H1 (cell line): Measurements from ENCODE around the gene CIT. TPM values are rescaled to one million over a fixed set of nuclear protein-coding genes. Genes with fewer than 3 reads are reported as not detected.

Experiments used
- CTCF ChIA-PET: fragments of 300-600 bp; sonication (Branson Sonifier 250); formaldehyde crosslinking; loops from one replicate; lab custom pipeline; 2021; ENCODE audit not compliant: partially characterized antibody; lab: Charles Lee
- POLR2A ChIA-PET: fragments of 300-600 bp; sonication (Branson Sonifier 250); formaldehyde crosslinking; loops from one replicate; lab custom pipeline; 2021; ENCODE audit warnings: inconsistent platforms; ENCODE audit not compliant: partially characterized antibody; lab: Charles Lee
- DNase-seq, 2 experiments: peaks; one replicate each; pipeline versions ENCODE4 v3.0.0 to v3.0.0-alpha.2; 2010 to 2022; ENCODE audit warnings: low spot score in 2 of 2, low read depth in 1 of 2, mixed read lengths in 1 of 2
- FAIRE-seq: peaks from 2 replicates; lab custom pipeline; 2011; peaks lifted over from hg19 to GRCh38; lab: Jason Lieb, UNC
- H2AFZ ChIP-seq: 2 replicates; pipeline ENCODE4 v1.8.1; 2012; ENCODE audit warnings: low read length, inconsistent platforms
- H2AK5ac ChIP-seq: 2 replicates; pipeline ENCODE4 v1.6.1; 2013; ENCODE audit warnings: low read depth, low read length
- H2BK120ac ChIP-seq: replicated peaks from 2 replicates; pipeline ENCODE3; 2013; ENCODE audit warnings: low read depth, low read length, inconsistent platforms
- H2BK12ac ChIP-seq: 2 replicates; pipeline ENCODE4 v1.6.1; 2013; ENCODE audit warnings: low read depth, low read length
- H2BK15ac ChIP-seq: 2 replicates; pipeline ENCODE4 v1.6.1; 2013; ENCODE audit warnings: low read length
- H2BK20ac ChIP-seq: 2 replicates; pipeline ENCODE4 v1.6.1; 2013; ENCODE audit warnings: low read length
- H2BK5ac ChIP-seq: 2 replicates; pipeline ENCODE4 v1.6.1; 2013; ENCODE audit warnings: low read depth, low read length
- H3K14ac ChIP-seq: 2 replicates; pipeline ENCODE4 v1.6.1; 2013; ENCODE audit warnings: inconsistent platforms; ENCODE audit not compliant: insufficient read length
- H3K18ac ChIP-seq: 2 replicates; pipeline ENCODE4 v1.6.1; 2013; ENCODE audit warnings: low read length; ENCODE audit errors: extremely low read depth
- H3K23ac ChIP-seq: 2 replicates; pipeline ENCODE4 v1.6.1; 2013; ENCODE audit warnings: inconsistent platforms; ENCODE audit not compliant: insufficient read length
- H3K23me2 ChIP-seq: 2 replicates; pipeline ENCODE4 v1.6.1; 2013; ENCODE audit warnings: low read depth, low read length
- H3K27ac ChIP-seq: 2 replicates; pipeline ENCODE4 v1.6.1; 2011; ENCODE audit warnings: low read depth, low read length, inconsistent platforms
- H3K27me3 ChIP-seq, 4 experiments: replicated peaks in 1 of 4; 1 replicate in 1 of 4; 2 replicates in 3 of 4; pipeline versions ENCODE4 v1.6.1 to v1.8.1; 2011 to 2013; ENCODE audit warnings: low read length in 3 of 4, mild to moderate bottlenecking in 3 of 4, inconsistent platforms in 2 of 4, mixed read lengths in 2 of 4, moderate library complexity in 1 of 4; ENCODE audit not compliant: control insufficient read depth in 3 of 4, insufficient read depth in 3 of 4; ENCODE audit errors: extremely low read depth in 1 of 4
- H3K36me3 ChIP-seq, 4 experiments: 2 replicates each; pipeline versions ENCODE4 v1.6.1 to v1.8.1; 2011 to 2013; ENCODE audit warnings: mild to moderate bottlenecking in 4 of 4, low read length in 3 of 4, moderate library complexity in 2 of 4, control low read depth in 1 of 4, inconsistent platforms in 1 of 4; ENCODE audit not compliant: insufficient read depth in 4 of 4, control insufficient read depth in 2 of 4
- H3K4ac ChIP-seq: replicated peaks from 2 replicates; pipeline ENCODE3; 2013; ENCODE audit warnings: low read length, low read depth, mixed read lengths, inconsistent platforms; ENCODE audit not compliant: insufficient read length
- H3K4me1 ChIP-seq, 4 experiments: replicated peaks in 1 of 4; 1 replicate in 1 of 4; 2 replicates in 3 of 4; pipeline versions ENCODE4 v1.6.1 to v1.8.1; 2011 to 2013; ENCODE audit warnings: low read length in 3 of 4, inconsistent platforms in 2 of 4, mixed read lengths in 1 of 4; ENCODE audit not compliant: insufficient read depth in 4 of 4, control insufficient read depth in 3 of 4
- H3K4me2 ChIP-seq, 2 experiments: 2 replicates each; pipeline versions ENCODE4 v1.6.1 to v1.8.1; 2011 to 2013; ENCODE audit warnings: low read depth in 2 of 2, low read length in 2 of 2, control low read depth in 1 of 2, inconsistent platforms in 1 of 2, mild to moderate bottlenecking in 1 of 2; ENCODE audit not compliant: insufficient read depth in 1 of 2
- H3K4me3 ChIP-seq, 4 experiments: fragments of 200-600, 300-600 bp in 1 of 4; sonication (generic), shearing (Covaris generic), sonication (Bioruptor Twin) in 1 of 4; 2 replicates each; pipeline versions ENCODE4 v1.5.1 to v1.8.1; 2011 to 2016; ENCODE audit warnings: low read length in 4 of 4, low read depth in 3 of 4, control low read depth in 2 of 4, inconsistent platforms in 2 of 4, mild to moderate bottlenecking in 2 of 4, mixed read lengths in 1 of 4, moderate library complexity in 1 of 4; ENCODE audit not compliant: insufficient read depth in 2 of 4; ENCODE audit errors: extremely low read depth in 1 of 4
- H3K56ac ChIP-seq: replicated peaks from 2 replicates; pipeline ENCODE3; 2013; ENCODE audit warnings: low read depth, mild to moderate bottlenecking, mixed read lengths, low read length, inconsistent platforms; ENCODE audit not compliant: insufficient read length
- H3K79me1 ChIP-seq: 2 replicates; pipeline ENCODE4 v1.6.1; 2013; ENCODE audit warnings: low read depth, low read length, control low read depth
- H3K79me2 ChIP-seq, 2 experiments: 2 replicates each; pipeline versions ENCODE4 v1.6.1 to v1.8.1; 2012 to 2013; ENCODE audit warnings: low read length in 2 of 2, mild to moderate bottlenecking in 2 of 2, inconsistent platforms in 1 of 2; ENCODE audit not compliant: insufficient read depth in 2 of 2, control insufficient read depth in 1 of 2
- H3K9ac ChIP-seq, 4 experiments: replicated peaks in 1 of 4; 1 replicate in 1 of 4; 2 replicates in 3 of 4; pipeline versions ENCODE4 v1.6.1 to v1.8.1; 2011 to 2013; ENCODE audit warnings: low read depth in 3 of 4, low read length in 3 of 4, control low read depth in 2 of 4, mild to moderate bottlenecking in 2 of 4, moderate library complexity in 2 of 4, inconsistent platforms in 1 of 4; ENCODE audit errors: extremely low read depth in 1 of 4
- H3K9me3 ChIP-seq, 2 experiments: 2 replicates each; pipeline versions ENCODE4 v1.6.1 to v1.8.1; 2012 to 2013; ENCODE audit warnings: mild to moderate bottlenecking in 2 of 2, moderate library complexity in 2 of 2, control low read depth in 1 of 2, inconsistent platforms in 1 of 2, low read depth in 1 of 2, low read length in 1 of 2, mixed read lengths in 1 of 2; ENCODE audit not compliant: insufficient read depth in 2 of 2
- H4K20me1 ChIP-seq, 2 experiments: replicated peaks in 1 of 2; 2 replicates each; pipeline versions ENCODE3 to v1.8.1; 2011 to 2013; ENCODE audit warnings: inconsistent platforms in 2 of 2, low read length in 2 of 2, mild to moderate bottlenecking in 1 of 2; ENCODE audit not compliant: insufficient read depth in 2 of 2, control insufficient read depth in 1 of 2
- H4K5ac ChIP-seq: 2 replicates; pipeline ENCODE4 v1.6.1; 2013; ENCODE audit warnings: low read length, low read depth, mixed read lengths, inconsistent platforms; ENCODE audit not compliant: insufficient read length
- H4K8ac ChIP-seq: 2 replicates; pipeline ENCODE4 v1.8.0; 2013; ENCODE audit warnings: mild to moderate bottlenecking, moderate library complexity, low read length, inconsistent platforms; ENCODE audit not compliant: insufficient read depth; ENCODE audit errors: extremely low read depth
- H4K91ac ChIP-seq: replicated peaks from 2 replicates; pipeline ENCODE3; 2013; ENCODE audit warnings: low read length, mixed read lengths, inconsistent platforms; ENCODE audit not compliant: insufficient read length
- BRCA1 ChIP-seq: IDR thresholded peaks from 2 replicates; pipeline ENCODE4 v1.6.1; 2012; ENCODE audit warnings: low read depth, low read length, improper control_type of control experiment
- CEBPB ChIP-seq: IDR thresholded peaks from 2 replicates; pipeline ENCODE4 v1.6.1; 2012; ENCODE audit warnings: low read depth, low read length
- CTBP2 ChIP-seq: IDR thresholded peaks from 2 replicates; pipeline ENCODE4 v1.7.0; 2011; ENCODE audit warnings: borderline replicate concordance, mild to moderate bottlenecking, moderate library complexity, mixed read lengths, low read length; ENCODE audit not compliant: insufficient read depth, insufficient read length
- GABPA ChIP-seq: IDR thresholded peaks from 2 replicates; pipeline ENCODE4 v1.6.1; 2011; ENCODE audit warnings: mild to moderate bottlenecking, low read length, moderate library complexity, borderline replicate concordance; ENCODE audit not compliant: insufficient read depth
- JUND ChIP-seq: IDR thresholded peaks from 2 replicates; pipeline ENCODE4 v1.6.1; 2011; ENCODE audit warnings: mild to moderate bottlenecking, improper control_type of control experiment, low read length
- KDM5A ChIP-seq: fragments of 200-600 bp; IDR thresholded peaks from 2 replicates; pipeline ENCODE4 v1.7.1; 2012; ENCODE audit warnings: mild to moderate bottlenecking, low read length, inconsistent platforms, mixed read lengths
- POLR2AphosphoS5 ChIP-seq: IDR thresholded peaks from 2 replicates; pipeline ENCODE4 v1.6.1; 2011; ENCODE audit warnings: low read depth, low read length
- RXRA ChIP-seq: IDR thresholded peaks from 2 replicates; pipeline ENCODE4 v1.6.1; 2011; ENCODE audit warnings: low read depth, mild to moderate bottlenecking, low read length, moderate library complexity; ENCODE audit not compliant: insufficient read depth
- SAP30 ChIP-seq: fragments of 300-600 bp; sonication (generic); IDR thresholded peaks from 2 replicates; pipeline ENCODE4 v1.7.1; 2012; ENCODE audit warnings: low read length, moderate library complexity, mild to moderate bottlenecking, inconsistent platforms; ENCODE audit not compliant: insufficient read depth, insufficient replicate concordance
- WGBS, 2 experiments: shearing (Covaris generic) in 1 of 2; methylation state at CpG; one replicate each; pipeline versions ENCODE4 v1.1.6 to v1.1.7; 2013 to 2015; ENCODE audit warnings: low lambda C conversion rate in 2 of 2, mixed read lengths in 2 of 2, inconsistent platforms in 1 of 2, low coverage in 1 of 2, missing lambda C conversion rate in 1 of 2; ENCODE audit not compliant: insufficient replicate concordance in 2 of 2, insufficient coverage in 1 of 2, insufficient read length in 1 of 2; ENCODE audit errors: extremely low coverage in 1 of 2, missing lambda C conversion rate in 1 of 2; 5-methylcytosine and 5-hydroxymethylcytosine counted together
- polyA plus RNA-seq, 7 experiments: library from polyadenylated mRNA; depleted of rRNA in 3 of 7; stranded (reverse) in 5 of 7; unstranded in 2 of 7; fragments of >200 nt in 5 of 7; fragments of 200-250 nt in 2 of 7; gene quantifications; 1 replicate in 5 of 7; 2 replicates in 1 of 7; 4 replicates in 1 of 7; pipeline versions ENCODE4 v1.2.1 to v1.2.3, GENCODE V29; 2011 to 2013; ENCODE audit warnings: missing spikeins in 2 of 7, mixed read lengths in 2 of 7
- total RNA-seq: library from RNA; stranded (reverse); fragmentation: NEBNext Ultra II Directional; extraction: Animal tissue kit (Norgen Biotek cat#: 25700); gene quantifications from 2 replicates; pipeline ENCODE4 v1.2.1, GENCODE V29; 2021
- TF ChIP-seq, protein P1 (sequence below), 3 experiments: IDR thresholded peaks; 1 replicate in 2 of 3; 2 replicates in 1 of 3; pipeline versions ENCODE4 v1.5.1 to v1.6.1; 2011; ENCODE audit warnings: low read length in 3 of 3, mild to moderate bottlenecking in 3 of 3, inconsistent platforms in 2 of 3, low read depth in 1 of 3, moderate library complexity in 1 of 3; ENCODE audit not compliant: insufficient read depth in 1 of 3; ENCODE audit errors: control extremely low read depth in 1 of 3

CIT gene
- total and polyA plus RNA-seq, 2 of the 8 experiments (the other 6 are each of a cell fraction or from before 2014, with no cell fraction given): 17.1 to 60.9 TPM

DNA sequence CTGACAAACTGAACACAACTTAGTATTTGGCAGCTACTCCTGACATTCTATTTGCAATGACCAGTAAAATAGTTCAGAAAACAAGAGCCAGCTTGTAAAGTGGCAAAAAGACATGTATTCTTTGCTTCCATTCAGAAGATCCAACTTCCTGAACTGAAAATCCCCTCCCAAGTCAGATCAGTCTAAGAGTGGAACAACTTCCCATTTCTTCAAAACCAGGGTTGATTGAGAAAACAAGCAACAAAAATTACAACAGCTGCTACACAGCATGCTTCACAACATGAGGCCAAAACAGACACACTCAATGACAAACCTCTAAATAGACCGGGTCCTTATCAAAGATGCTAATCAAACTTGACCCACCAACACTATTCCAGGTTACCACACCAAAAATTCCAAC, 40.3 kb downstream of the CIT start:
- no peaks in the 10 kb centered on the region for H4K20me1 ChIP-seq
- POLR2A ChIA-PET: no interaction called here
- H3K4me3 ChIP-seq: no peak overlapping the region
- H2AFZ ChIP-seq: no peak overlapping the region
- H3K18ac ChIP-seq: no peak overlapping the region
- DNase-seq (no peak), FAIRE-seq (no peak)
- no peaks in the 10 kb centered on the region for H3K4me1 ChIP-seq
- peaks cover 2 to 21% (median 11%) of the 10 kb centered on the region in 4 experiments; a peak in 7 of 8 replicates for H3K36me3 ChIP-seq
- H3K23me2 ChIP-seq: no peaks in the 10 kb centered on the region; the same call in 1 of the 2 replicates
- H3K79me2 ChIP-seq: no peaks in the 10 kb centered on the region
- H3K27ac ChIP-seq: no peak overlapping the region
- no peak overlapping the region for H3K4me2 ChIP-seq
- H2BK12ac ChIP-seq: no peak overlapping the region
- no peak overlapping the region for H4K5ac ChIP-seq
- no peak overlapping the region for H3K23ac ChIP-seq
- peaks cover 2% of the 10 kb centered on the region for H3K79me1 ChIP-seq
- no peak overlapping the region for H2BK120ac ChIP-seq
- H3K9me3 ChIP-seq: no peaks in the 10 kb centered on the region
- no peak overlapping the region for H2BK20ac ChIP-seq
- H3K14ac ChIP-seq: no peak overlapping the region
- H2BK15ac ChIP-seq: no peak overlapping the region
- no peak overlapping the region for H3K4ac ChIP-seq
- CTCF ChIA-PET: interaction anchor here (0.9 to 1.5 kb wide), 3 partner anchors 10 to 105 kb away, joined by 3 to 4 read pairs (median 3); no protein-coding TSS in a partner anchor
- H4K8ac ChIP-seq: no peak overlapping the region
- H2BK5ac ChIP-seq: no peak overlapping the region
- no peak overlapping the region for H3K9ac ChIP-seq
- H2AK5ac ChIP-seq: no peak overlapping the region
- no peak overlapping the region for H3K56ac ChIP-seq
- H4K91ac ChIP-seq: no peak overlapping the region
- H3K27me3 ChIP-seq: no peaks in the 10 kb centered on the region
- WGBS, 2 experiments: 86% methylated on average over 1 of the region's 1 CpG; no CpG with 5 or more reads in 1 of the 2 experiments
- no peak for TF ChIP-seq CTBP2
- no peak for TF ChIP-seq JUND
- TF ChIP-seq GABPA: no peak
- TF ChIP-seq BRCA1: no peak
- TF ChIP-seq, protein P1, sequence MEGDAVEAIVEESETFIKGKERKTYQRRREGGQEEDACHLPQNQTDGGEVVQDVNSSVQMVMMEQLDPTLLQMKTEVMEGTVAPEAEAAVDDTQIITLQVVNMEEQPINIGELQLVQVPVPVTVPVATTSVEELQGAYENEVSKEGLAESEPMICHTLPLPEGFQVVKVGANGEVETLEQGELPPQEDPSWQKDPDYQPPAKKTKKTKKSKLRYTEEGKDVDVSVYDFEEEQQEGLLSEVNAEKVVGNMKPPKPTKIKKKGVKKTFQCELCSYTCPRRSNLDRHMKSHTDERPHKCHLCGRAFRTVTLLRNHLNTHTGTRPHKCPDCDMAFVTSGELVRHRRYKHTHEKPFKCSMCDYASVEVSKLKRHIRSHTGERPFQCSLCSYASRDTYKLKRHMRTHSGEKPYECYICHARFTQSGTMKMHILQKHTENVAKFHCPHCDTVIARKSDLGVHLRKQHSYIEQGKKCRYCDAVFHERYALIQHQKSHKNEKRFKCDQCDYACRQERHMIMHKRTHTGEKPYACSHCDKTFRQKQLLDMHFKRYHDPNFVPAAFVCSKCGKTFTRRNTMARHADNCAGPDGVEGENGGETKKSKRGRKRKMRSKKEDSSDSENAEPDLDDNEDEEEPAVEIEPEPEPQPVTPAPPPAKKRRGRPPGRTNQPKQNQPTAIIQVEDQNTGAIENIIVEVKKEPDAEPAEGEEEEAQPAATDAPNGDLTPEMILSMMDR (IDR thresholded peaks at IDR 0.05; ENCODE audit: control extremely low read depth in 1 of 3, insufficient read depth in 1 of 3, low read depth in 1 of 3, low read length in 3 of 3): no peak
- no peak for TF ChIP-seq SAP30
- no peak for TF ChIP-seq CEBPB
- TF ChIP-seq KDM5A: no peak
- no peak for TF ChIP-seq RXRA
- no peak for TF ChIP-seq POLR2AphosphoS5
